ENCODE data around the gene CD2.

Gene CD2

DNA sequence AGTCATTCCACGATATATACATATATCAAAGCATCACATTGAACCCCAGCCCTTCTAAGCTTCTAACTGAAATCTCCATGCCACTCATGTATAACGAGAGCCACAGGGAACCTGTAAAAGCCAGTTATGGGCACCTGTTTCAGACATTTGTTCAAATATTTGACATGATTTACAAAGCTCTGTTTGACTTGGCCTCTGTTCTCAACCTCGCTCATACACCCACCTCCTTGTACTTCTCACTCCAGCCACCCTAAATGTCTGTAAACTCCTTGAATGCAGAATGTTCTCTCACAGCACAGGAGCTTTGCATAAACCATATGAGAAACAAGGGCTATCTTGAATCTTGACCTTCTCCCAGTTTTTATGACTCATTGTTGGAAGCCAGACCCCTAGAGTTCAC, 36.9 kb upstream of the CD2 start:
- peaks cover 16% of the 10 kb centered on the region for H3K4me1 ChIP-seq (ENCODE audit: insufficient read depth, low read length)
- H3K27ac ChIP-seq (ENCODE audit: low read length): no peak overlapping the region
- H3K9me3 ChIP-seq (ENCODE audit: insufficient read depth, low read depth, low read length): peaks cover 11% of the 10 kb centered on the region; the same call in 1 of the 2 replicates
- no peak overlapping the region for H3K4me3 ChIP-seq (ENCODE audit: low read length)
- H3K36me3 ChIP-seq (ENCODE audit: insufficient read depth, low read depth, low read length): no peaks in the 10 kb centered on the region
- no peak overlapping the region for H3K9ac ChIP-seq (ENCODE audit: low read depth, low read length)
- H3K27me3 ChIP-seq (ENCODE audit: insufficient read depth, low read length): no peaks in the 10 kb centered on the region

DNA sequence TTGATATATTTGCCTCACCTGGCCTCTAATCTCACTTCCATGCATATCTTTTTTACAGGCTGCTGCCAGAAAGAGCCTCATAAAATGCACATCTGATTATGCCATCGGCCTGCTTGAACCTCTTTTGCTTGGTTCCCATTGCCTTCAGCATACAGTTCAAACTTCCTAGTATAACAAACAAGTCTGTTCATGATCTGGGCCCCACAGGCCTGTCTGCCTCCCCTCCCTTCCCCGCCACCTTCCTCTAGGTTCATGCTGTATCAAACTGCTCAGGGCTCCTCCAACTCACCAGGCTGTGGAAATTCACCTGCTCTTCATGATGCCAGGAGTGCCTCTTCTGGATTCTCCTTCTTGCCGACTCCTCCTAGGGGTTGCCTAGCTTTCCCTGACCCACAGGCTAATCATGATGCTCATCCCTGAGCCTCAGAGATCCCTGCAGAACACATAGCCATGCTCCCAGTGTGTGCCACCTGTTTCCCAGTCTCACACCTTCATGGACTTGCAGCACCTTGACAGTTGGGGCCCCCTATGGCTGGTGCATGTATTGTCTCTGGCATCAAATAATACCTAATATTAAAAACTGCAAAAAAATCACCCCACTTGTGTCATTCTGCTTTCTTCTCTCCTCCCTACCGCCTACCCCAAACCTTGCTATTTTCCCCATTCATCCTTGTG, 33.7 kb upstream of the CD2 start:
- Histone ChIP-seq H3K9me3 (ENCODE audit: insufficient read depth, low read depth, low read length) (peaks cover 11% of the 10 kb centered on the region; the same call in 1 of the 2 replicates), H3K4me1 (ENCODE audit: insufficient read depth, low read length) (peaks cover 2% of the 10 kb centered on the region; the same call in 1 of the 2 replicates), H3K36me3 (ENCODE audit: insufficient read depth, low read depth, low read length) (no peaks in the 10 kb centered on the region), H3K27ac (ENCODE audit: low read length) (no peak overlapping the region), H3K9ac (ENCODE audit: low read depth, low read length) (no peak overlapping the region), H3K4me3 (ENCODE audit: low read length) (no peak overlapping the region), H3K27me3 (ENCODE audit: insufficient read depth, low read length) (no peaks in the 10 kb centered on the region)

DNA sequence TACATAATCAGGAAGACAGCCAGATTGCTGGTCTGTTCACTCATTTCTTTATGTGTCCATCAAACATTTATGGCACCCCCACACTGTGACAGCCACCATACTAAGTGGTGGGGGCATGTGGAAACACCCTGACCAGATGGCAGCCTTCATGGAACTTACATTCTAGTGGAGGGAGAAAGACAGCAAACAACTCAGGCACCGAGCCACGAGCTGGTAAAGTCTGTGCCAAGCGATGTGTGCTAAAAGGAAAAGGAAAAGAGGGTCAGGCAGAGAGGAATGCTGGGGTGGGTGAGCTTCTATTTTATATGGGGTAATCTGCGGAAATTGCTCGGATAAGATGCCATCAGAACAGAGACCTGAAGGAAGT, 33.2 kb upstream of the CD2 start:
- H3K27ac ChIP-seq (ENCODE audit: low read length): no peak overlapping the region
- H3K36me3 ChIP-seq (ENCODE audit: insufficient read depth, low read depth, low read length): no peaks in the 10 kb centered on the region
- H3K4me3 ChIP-seq (ENCODE audit: low read length): no peak overlapping the region
- H3K9ac ChIP-seq (ENCODE audit: low read depth, low read length): no peak overlapping the region
- H3K4me1 ChIP-seq (ENCODE audit: insufficient read depth, low read length): peaks cover 2% of the 10 kb centered on the region; the same call in 1 of the 2 replicates
- no peaks in the 10 kb centered on the region for H3K27me3 ChIP-seq (ENCODE audit: insufficient read depth, low read length)
- H3K9me3 ChIP-seq (ENCODE audit: insufficient read depth, low read depth, low read length): peaks cover 6% of the 10 kb centered on the region; the same call in 1 of the 2 replicates

DNA sequence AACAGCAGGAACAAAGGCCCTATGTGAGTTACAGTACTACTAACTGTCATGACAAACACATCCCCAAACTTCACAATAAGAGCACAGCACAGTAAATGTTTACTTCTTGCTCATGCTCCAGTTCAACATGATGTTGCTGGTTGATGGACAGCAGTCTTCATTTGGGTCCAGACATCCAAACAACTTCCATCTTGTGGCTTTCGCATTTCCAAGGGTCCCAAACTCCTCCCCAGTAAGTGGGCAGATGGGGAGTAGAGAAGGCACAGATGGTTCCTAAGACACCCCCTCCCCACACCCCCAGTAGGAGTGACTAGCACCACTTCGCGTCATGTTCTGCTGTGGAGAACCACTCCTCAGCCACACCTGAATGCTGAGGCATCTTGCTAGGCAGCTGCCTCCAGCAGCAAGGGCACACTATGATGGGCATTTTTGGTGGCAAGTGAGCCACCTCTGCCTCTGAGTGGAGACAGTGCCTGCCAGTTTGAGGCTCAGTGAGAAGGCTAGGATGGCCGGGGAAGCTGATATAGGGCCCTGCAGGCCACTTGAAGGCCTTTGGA, 32.7 kb upstream of the CD2 start:
- Histone ChIP-seq H3K4me3 (ENCODE audit: low read length) (no peak overlapping the region), H3K9me3 (ENCODE audit: insufficient read depth, low read depth, low read length) (peaks cover under 1% of the 10 kb centered on the region; the same call in 1 of the 2 replicates), H3K9ac (ENCODE audit: low read depth, low read length) (no peak overlapping the region), H3K4me1 (ENCODE audit: insufficient read depth, low read length) (peaks cover 2% of the 10 kb centered on the region; the same call in 1 of the 2 replicates), H3K36me3 (ENCODE audit: insufficient read depth, low read depth, low read length) (no peaks in the 10 kb centered on the region), H3K27me3 (ENCODE audit: insufficient read depth, low read length) (no peaks in the 10 kb centered on the region), H3K27ac (ENCODE audit: low read length) (no peak overlapping the region)

DNA sequence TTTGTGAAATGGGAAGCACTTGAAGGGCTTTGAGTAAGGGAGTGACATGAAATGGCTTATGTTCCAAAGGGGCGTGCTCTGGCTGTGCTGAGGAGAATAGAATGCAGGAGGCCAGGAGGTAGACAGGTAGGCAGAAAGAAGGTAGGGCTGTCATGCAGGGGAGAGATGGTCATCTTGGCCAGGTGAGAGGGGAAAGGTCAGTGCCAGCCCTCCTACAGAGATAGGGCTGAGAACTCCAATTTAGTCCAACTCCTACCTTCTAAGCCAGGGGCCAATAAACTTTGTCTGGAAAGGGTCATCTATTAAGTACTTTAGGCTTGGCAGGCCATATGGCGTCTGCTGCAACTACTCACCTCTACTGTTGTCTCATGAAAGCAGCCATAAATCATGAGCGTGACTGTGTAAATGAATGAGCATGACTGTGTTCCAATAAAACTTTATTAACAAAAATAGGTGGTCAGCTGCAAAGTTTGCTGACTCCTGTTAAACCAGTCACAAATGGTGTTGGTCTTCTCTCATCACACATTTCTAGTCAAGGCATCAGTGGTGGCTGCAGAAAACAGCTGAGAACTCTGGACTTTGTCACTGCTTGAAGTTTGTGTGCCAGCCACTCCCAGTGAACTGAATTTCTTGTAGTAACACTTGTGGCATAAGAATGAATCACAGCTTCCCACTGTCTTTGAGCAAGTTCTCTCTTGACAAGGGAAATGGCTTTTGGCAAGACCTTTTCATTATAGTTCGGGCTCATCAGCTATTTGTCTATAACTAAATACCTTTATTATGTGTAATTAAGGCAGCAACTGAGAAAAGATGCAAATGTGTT, 32.0 kb upstream of the CD2 start:
- H3K9ac ChIP-seq (ENCODE audit: low read depth, low read length): no peak overlapping the region
- H3K27ac ChIP-seq (ENCODE audit: low read length): no peak overlapping the region
- H3K27me3 ChIP-seq (ENCODE audit: insufficient read depth, low read length): no peaks in the 10 kb centered on the region

DNA sequence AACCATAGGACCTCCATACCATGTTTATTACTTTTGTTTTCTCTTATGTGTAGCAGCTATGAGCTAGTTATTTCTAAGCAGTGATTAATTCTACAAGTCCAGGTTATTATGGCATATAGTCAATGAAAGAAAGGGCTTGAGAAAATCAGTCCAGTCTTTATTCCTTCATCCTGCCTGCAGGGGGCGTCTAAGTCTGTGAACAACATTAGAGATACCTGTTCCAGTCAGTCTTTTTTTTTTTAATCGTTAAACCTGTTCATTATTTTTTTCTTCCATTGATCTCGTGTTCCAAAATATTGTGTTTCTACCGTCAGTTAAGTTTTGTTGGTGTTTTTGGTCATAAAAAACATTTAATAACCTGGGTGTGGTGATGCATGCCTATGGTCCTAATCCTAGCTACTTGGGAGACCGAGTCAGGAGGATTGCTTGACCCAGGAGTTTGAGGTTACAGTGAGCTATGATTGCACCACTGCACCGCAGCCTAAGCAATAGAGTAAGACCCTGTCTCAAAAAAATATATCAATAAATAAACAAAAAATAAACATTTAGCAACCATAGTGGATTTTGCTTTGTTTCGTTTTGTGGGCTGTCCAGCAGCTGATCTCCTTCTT, 29.4 kb upstream of the CD2 start:
- peaks cover 2% of the 10 kb centered on the region; the same call in 1 of the 2 replicates for H3K4me1 ChIP-seq (ENCODE audit: insufficient read depth, low read length)
- no peak overlapping the region for H3K4me3 ChIP-seq (ENCODE audit: low read length)
- no peaks in the 10 kb centered on the region for H3K27me3 ChIP-seq (ENCODE audit: insufficient read depth, low read length)
- H3K9me3 ChIP-seq (ENCODE audit: insufficient read depth, low read depth, low read length): no peaks in the 10 kb centered on the region
- H3K9ac ChIP-seq (ENCODE audit: low read depth, low read length): no peak overlapping the region
- H3K27ac ChIP-seq (ENCODE audit: low read length): no peak overlapping the region
- H3K36me3 ChIP-seq (ENCODE audit: insufficient read depth, low read depth, low read length): no peaks in the 10 kb centered on the region

More for the DNA sequence above, 32.0 kb upstream of the CD2 start:
- Histone ChIP-seq H3K9me3 (ENCODE audit: insufficient read depth, low read depth, low read length) (no peaks in the 10 kb centered on the region), H3K4me3 (ENCODE audit: low read length) (no peak overlapping the region), H3K36me3 (ENCODE audit: insufficient read depth, low read depth, low read length) (no peaks in the 10 kb centered on the region), H3K4me1 (ENCODE audit: insufficient read depth, low read length) (peaks cover 2% of the 10 kb centered on the region; the same call in 1 of the 2 replicates)

DNA sequence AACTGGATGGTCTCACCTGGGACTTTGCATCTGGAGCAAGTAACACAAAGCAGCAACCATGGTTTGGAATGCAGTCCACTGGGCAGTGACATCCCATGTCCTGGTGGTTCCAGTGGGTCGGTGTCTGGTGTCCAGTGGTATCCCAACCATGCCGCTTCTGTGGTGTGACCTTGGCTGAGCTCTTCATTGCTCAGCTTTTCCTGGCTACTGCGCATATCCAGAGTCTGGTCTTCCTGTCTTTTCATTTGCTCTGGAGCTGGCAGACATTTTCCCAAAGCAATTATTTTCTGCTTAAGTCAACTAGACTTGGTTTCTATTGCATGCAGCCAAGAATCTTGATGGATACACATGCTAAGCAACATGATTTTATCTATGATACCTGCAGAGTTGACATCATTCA, 28.4 kb upstream of the CD2 start:
- H3K4me1 ChIP-seq (ENCODE audit: insufficient read depth, low read length): peaks cover 2% of the 10 kb centered on the region; the same call in 1 of the 2 replicates
- no peaks in the 10 kb centered on the region for H3K36me3 ChIP-seq (ENCODE audit: insufficient read depth, low read depth, low read length)
- no peak overlapping the region for H3K4me3 ChIP-seq (ENCODE audit: low read length)
- H3K9me3 ChIP-seq (ENCODE audit: insufficient read depth, low read depth, low read length): no peaks in the 10 kb centered on the region
- H3K27me3 ChIP-seq (ENCODE audit: insufficient read depth, low read length): no peaks in the 10 kb centered on the region
- H3K9ac ChIP-seq (ENCODE audit: low read depth, low read length): no peak overlapping the region
- H3K27ac ChIP-seq (ENCODE audit: low read length): no peak overlapping the region

DNA sequence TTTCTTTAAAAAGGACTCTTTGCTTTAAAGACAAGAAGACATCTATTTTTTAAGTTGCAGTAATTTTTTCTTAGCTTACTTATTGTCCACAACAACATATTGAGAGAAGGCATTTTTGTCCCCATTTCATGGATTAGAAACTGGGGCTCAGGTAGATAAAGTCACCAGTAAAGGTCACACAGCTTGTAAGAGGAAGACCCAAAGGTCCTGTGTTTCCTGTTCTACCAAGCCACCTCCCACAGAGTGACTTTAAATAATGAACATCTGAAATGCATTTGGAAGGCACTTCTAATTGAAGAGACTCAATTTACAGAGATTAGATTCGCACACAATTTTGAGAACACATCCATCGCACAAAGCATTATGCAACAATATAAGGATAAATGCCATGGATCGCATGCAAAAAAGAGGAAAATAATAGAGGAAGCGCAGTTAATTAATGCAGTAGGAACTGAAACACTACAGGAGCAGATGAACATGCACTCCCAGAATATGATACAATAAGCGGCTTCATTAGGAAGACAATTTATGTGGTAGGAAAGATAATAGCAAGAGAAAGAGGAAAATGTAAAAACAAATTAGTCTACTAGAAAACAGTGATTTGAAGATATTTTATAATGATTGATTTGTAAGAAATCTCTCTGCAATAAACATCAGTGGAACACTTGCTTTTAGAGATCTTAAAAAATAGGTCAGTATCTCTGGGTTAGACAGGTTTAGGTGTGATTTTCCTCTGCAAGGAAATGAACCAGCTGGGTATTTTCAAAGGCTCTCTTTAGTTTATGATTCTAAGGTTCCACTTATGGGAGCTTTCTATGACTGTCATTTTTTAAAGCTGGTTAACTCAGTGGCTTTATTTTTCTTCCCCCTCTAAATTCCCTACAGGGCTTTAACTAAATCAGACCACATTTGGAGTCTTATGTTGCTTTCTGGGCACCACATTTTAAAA, 27.1 kb upstream of the CD2 start:
- Histone ChIP-seq H3K4me1 (ENCODE audit: insufficient read depth, low read length) (peaks cover 2% of the 10 kb centered on the region; the same call in 1 of the 2 replicates), H3K9ac (ENCODE audit: low read depth, low read length) (no peak overlapping the region), H3K4me3 (ENCODE audit: low read length) (no peak overlapping the region), H3K36me3 (ENCODE audit: insufficient read depth, low read depth, low read length) (no peaks in the 10 kb centered on the region), H3K9me3 (ENCODE audit: insufficient read depth, low read depth, low read length) (no peaks in the 10 kb centered on the region), H3K27me3 (ENCODE audit: insufficient read depth, low read length) (no peaks in the 10 kb centered on the region), H3K27ac (ENCODE audit: low read length) (no peak overlapping the region)

DNA sequence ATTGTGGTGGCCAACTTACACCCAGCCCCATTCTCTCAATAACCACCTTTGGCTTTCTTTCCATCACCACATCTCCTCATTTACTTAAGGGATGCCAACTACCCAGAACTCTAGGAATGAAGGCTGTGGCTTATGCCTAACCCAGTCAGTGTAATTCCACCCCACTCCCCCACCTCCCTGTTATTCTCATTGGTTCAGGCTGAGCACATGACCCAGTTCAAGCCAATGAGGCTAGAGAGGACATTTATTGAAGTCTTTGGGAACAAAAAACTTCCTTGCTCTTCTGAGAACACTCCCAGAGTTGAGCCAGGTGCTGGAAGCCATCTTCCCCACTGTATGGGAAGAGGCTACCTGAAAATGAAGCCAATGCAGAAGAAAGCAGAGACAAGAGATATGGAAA, 22.8 kb upstream of the CD2 start:
- H3K27me3 ChIP-seq (ENCODE audit: insufficient read depth, low read length): no peaks in the 10 kb centered on the region
- H3K9me3 ChIP-seq (ENCODE audit: insufficient read depth, low read depth, low read length): no peaks in the 10 kb centered on the region
- H3K4me3 ChIP-seq (ENCODE audit: low read length): no peak overlapping the region
- H3K4me1 ChIP-seq (ENCODE audit: insufficient read depth, low read length): no peaks in the 10 kb centered on the region
- H3K27ac ChIP-seq (ENCODE audit: low read length): no peak overlapping the region
- no peaks in the 10 kb centered on the region for H3K36me3 ChIP-seq (ENCODE audit: insufficient read depth, low read depth, low read length)
- no peak overlapping the region for H3K9ac ChIP-seq (ENCODE audit: low read depth, low read length)

DNA sequence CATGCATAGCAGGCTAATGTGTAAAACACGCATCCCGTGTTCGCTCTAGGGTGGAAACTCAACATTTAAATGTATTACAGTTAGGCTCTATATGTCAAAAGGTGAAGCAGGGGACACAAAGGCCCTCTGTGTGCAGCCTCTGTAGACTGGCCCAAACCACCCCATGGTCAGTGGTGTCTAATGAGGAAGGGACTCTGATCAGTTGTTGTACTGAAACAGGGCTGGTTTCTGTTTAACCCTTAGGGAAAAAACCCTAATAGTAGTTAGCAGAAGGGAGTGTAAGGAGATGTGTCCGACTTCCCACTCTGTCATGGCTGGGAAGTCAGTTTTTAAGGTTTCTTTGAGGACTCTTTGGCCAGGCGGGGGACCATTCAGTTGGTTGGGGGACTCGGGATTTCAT, 21.5 kb upstream of the CD2 start:
- Histone ChIP-seq H3K4me1 (ENCODE audit: insufficient read depth, low read length) (no peaks in the 10 kb centered on the region), H3K36me3 (ENCODE audit: insufficient read depth, low read depth, low read length) (no peaks in the 10 kb centered on the region), H3K4me3 (ENCODE audit: low read length) (no peak overlapping the region), H3K27me3 (ENCODE audit: insufficient read depth, low read length) (no peaks in the 10 kb centered on the region), H3K27ac (ENCODE audit: low read length) (no peak overlapping the region), H3K9me3 (ENCODE audit: insufficient read depth, low read depth, low read length) (no peaks in the 10 kb centered on the region), H3K9ac (ENCODE audit: low read depth, low read length) (no peak overlapping the region)

All from iPS-20b (cell line).